Measurements from ENCODE around the gene RPS27.
A peak's percentile ranks its signal among the peaks of the same experiment; 100 is the strongest.

RPS27 gene

GRCh38 chr1:153951183-153951582, 39.4 kb upstream of the RPS27 start:
- no peaks in the 10 kb centered on the region for H3K27me3 ChIP-seq (ENCODE audit: control insufficient read depth, insufficient read depth, low read length)
- no peak overlapping the region for H3K27ac ChIP-seq
- no peak overlapping the region for H2AFZ ChIP-seq
- no peaks in the 10 kb centered on the region for H3K36me3 ChIP-seq (ENCODE audit: control insufficient read depth, insufficient read depth, low read length)
- no peak overlapping the region for H3K4me2 ChIP-seq (ENCODE audit: low read length)
- no peaks in the 10 kb centered on the region for H3K4me1 ChIP-seq
- peaks cover 5% of the 10 kb centered on the region for H3K79me2 ChIP-seq
- H3K4me3 ChIP-seq (ENCODE audit: low read depth, low read length) = no peak overlapping the region
- H3K9ac ChIP-seq = no peak overlapping the region
- no peak for TF ChIP-seq CTCF (IDR thresholded peaks at IDR 0.05)
- no peaks in the 10 kb centered on the region for H3K9me3 ChIP-seq (ENCODE audit: control insufficient read depth, low read length)

GRCh38 chr1:153951801-153952200, 38.8 kb upstream of the RPS27 start:
- TF ChIP-seq CTCF (IDR thresholded peaks at IDR 0.05) = no peak
- Histone ChIP-seq H3K27me3 (ENCODE audit: control insufficient read depth, insufficient read depth, low read length) (no peaks in the 10 kb centered on the region), H3K36me3 (ENCODE audit: control insufficient read depth, insufficient read depth, low read length) (no peaks in the 10 kb centered on the region), H3K79me2 (peaks cover 9% of the 10 kb centered on the region), H3K4me2 (ENCODE audit: low read length) (no peak overlapping the region), H2AFZ (no peak overlapping the region), H3K4me3 (ENCODE audit: low read depth, low read length) (no peak overlapping the region), H3K9me3 (ENCODE audit: control insufficient read depth, low read length) (no peaks in the 10 kb centered on the region), H3K27ac (no peak overlapping the region), H3K9ac (no peak overlapping the region), H3K4me1 (peaks cover under 1% of the 10 kb centered on the region)

DNA sequence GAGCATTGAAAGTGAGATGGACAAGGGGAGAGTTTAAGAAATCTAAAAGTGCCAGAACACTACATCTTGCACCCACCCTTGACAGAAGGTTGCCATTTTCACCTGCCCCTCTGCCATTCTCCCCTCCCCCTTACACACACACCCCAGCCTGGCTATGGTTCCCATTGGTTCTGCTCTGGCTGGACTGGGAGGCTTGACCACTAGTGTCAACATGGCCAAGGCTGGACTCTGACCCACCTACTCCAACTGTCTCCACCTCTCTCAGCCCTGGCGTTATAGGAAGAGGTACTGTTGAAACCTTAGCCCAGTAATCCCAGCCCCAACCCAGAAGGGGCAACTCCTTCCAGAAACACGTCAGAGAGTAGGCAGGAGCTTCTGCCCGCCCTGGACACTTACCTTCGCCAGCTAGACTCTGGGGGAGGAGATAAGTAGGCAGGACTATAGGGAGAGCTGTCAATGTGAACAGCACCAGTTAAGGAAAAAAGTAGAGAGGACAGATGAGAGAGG, 36.6 kb upstream of the RPS27 start:
- TF ChIP-seq CTCF (IDR thresholded peaks at IDR 0.05) = no peak
- peaks cover 20% of the 10 kb centered on the region for H3K79me2 ChIP-seq
- H3K9ac ChIP-seq = no peak overlapping the region
- H3K4me2 ChIP-seq (ENCODE audit: low read length) = no peak overlapping the region
- no peaks in the 10 kb centered on the region for H3K27me3 ChIP-seq (ENCODE audit: control insufficient read depth, insufficient read depth, low read length)
- no peaks in the 10 kb centered on the region for H3K36me3 ChIP-seq (ENCODE audit: control insufficient read depth, insufficient read depth, low read length)
- H3K4me3 ChIP-seq (ENCODE audit: low read depth, low read length) = no peak overlapping the region
- H2AFZ ChIP-seq = no peak overlapping the region
- peaks cover 7% of the 10 kb centered on the region for H3K4me1 ChIP-seq
- no peak overlapping the region for H3K27ac ChIP-seq
- H3K9me3 ChIP-seq (ENCODE audit: control insufficient read depth, low read length) = no peaks in the 10 kb centered on the region

DNA sequence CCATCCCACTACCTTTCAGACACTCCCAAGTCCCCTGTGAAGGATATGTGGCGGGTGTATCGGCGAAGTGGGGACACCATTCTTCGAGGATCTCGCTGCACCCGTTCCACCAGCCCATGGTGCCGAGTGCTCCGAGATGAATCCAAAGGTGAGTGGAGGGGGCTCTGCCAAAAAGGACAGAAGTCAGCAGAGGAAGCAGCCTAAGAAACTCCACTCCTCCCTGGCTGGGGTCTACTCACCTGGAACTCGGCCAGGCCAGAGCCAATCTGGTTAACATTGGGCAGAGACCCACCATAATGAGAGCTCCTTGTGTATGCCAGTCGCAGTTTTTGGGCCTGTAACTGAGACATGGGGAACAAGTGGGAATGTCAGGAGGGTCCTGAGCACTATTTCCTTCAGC, 35.7 kb upstream of the RPS27 start:
- Histone ChIP-seq H3K27ac (no peak overlapping the region), H3K4me3 (ENCODE audit: low read depth, low read length) (no peak overlapping the region), H3K79me2 (peaks cover 20% of the 10 kb centered on the region), H3K4me1 (peaks cover 7% of the 10 kb centered on the region), H2AFZ (no peak overlapping the region), H3K4me2 (ENCODE audit: low read length) (no peak overlapping the region), H3K9ac (no peak overlapping the region), H3K9me3 (ENCODE audit: control insufficient read depth, low read length) (no peaks in the 10 kb centered on the region), H3K36me3 (ENCODE audit: control insufficient read depth, insufficient read depth, low read length) (no peaks in the 10 kb centered on the region), H3K27me3 (ENCODE audit: control insufficient read depth, insufficient read depth, low read length) (no peaks in the 10 kb centered on the region)
- no peak for TF ChIP-seq CTCF (IDR thresholded peaks at IDR 0.05)

DNA sequence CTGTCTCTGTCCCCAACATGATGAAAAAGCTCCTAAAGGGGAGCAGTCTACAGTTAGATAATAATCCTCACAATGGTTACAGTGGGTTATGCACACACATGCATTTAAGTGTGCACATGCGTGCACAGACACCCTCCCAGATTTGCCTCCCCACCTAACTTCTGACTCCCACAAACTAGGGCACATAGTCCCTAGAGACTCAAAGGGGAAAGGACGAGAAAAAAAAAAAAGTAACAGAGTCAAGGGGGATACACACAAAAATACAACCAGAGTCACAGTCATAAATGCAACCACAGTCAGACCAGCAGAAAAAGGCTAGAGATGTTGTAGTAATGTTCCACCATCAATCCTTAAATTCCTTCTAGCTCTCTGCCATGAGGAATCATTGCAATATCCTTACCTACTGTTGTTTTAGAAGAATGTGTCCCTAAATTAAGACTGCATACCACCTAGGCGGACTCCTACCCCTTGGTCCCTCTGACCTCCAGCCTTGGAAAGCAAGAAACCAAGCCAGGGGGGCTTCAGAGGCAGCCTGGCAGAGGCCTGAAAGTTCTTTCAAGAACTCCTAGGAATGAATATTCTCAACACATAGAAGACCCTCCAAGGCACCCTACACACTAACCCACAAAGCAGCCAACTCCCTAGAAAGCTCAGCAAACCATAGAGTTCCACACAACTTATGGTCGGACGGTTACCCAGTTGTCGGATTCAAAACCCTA, 33.4 kb upstream of the RPS27 start:
- H3K79me2 ChIP-seq = peaks cover 20% of the 10 kb centered on the region
- H3K4me1 ChIP-seq = peaks cover 7% of the 10 kb centered on the region
- no peak for TF ChIP-seq CTCF (IDR thresholded peaks at IDR 0.05)
- no peaks in the 10 kb centered on the region for H3K36me3 ChIP-seq (ENCODE audit: control insufficient read depth, insufficient read depth, low read length)
- no peaks in the 10 kb centered on the region for H3K9me3 ChIP-seq (ENCODE audit: control insufficient read depth, low read length)
- H3K4me2 ChIP-seq (ENCODE audit: low read length) = peak overlapping the region; percentile 80
- H3K27me3 ChIP-seq (ENCODE audit: control insufficient read depth, insufficient read depth, low read length) = no peaks in the 10 kb centered on the region
- peak overlapping the region; percentile 92 for H3K4me3 ChIP-seq (ENCODE audit: low read depth, low read length)
- H2AFZ ChIP-seq = no peak overlapping the region
- H3K9ac ChIP-seq = no peak overlapping the region
- H3K27ac ChIP-seq = no peak overlapping the region
